Hematopoietic multipotent progenitor cell treated with erythropoietin and hydrocortisone succinate and interleukin-3 and kit ligand, for 8 days (in vitro differentiated cells): Measurements from ENCODE around the gene CNN1.
"Not testable (repeated sequence)": the region's sequence is repeated elsewhere in the genome, so short reads cannot be mapped to it uniquely, and the experiment has no call there.

Experiments
- DNase-seq: peaks from one replicate; pipeline ENCODE4 v3.0.0-alpha.2; 2015

CNN1 gene

GRCh38 chr19:11566164-11566563 is 27.5 kb downstream of the CNN1 start:
- peak; percentile 39 for DNase-seq

- DNase-seq: no peak
Measured at GRCh38 chr19:11570039-11570462, 31.4 kb downstream of the CNN1 start.

- DNase-seq: not testable (repeated sequence)
Measured at GRCh38 chr19:11573354-11573753, 34.7 kb downstream of the CNN1 start.

GRCh38 chr19:11573763-11574162 is 35.1 kb downstream of the CNN1 start:
- not testable (repeated sequence) for DNase-seq

GRCh38 chr19:11574689-11575088 is 36.0 kb downstream of the CNN1 start:
- DNase-seq: no peak

- no peak for DNase-seq
Measured at GRCh38 chr19:11576227-11576626, 37.6 kb downstream of the CNN1 start.

- no peak for DNase-seq
Measured at GRCh38 chr19:11577451-11578257, 39.0 kb downstream of the CNN1 start, which contains the start of gene ACP5. ACP5 (minus strand) TSS chr19:11577645; CDS start chr19:11577317, 328 bp downstream.

GRCh38 chr19:11578258-11579142 is 39.8 kb downstream of the CNN1 start:
- DNase-seq: peak; percentile 50

GRCh38 chr19:11580116-11580515 is 41.5 kb downstream of the CNN1 start:
- no peak for DNase-seq

GRCh38 chr19:11581740-11582139 is 43.1 kb downstream of the CNN1 start:
- peak; percentile 49 for DNase-seq

- no peak for DNase-seq
Measured at GRCh38 chr19:11586331-11586730, 47.7 kb downstream of the CNN1 start.

- peak; percentile 81 for DNase-seq
Measured at GRCh38 chr19:11587302-11587974, 48.8 kb downstream of the CNN1 start.

- peak; percentile 20 for DNase-seq
Measured at GRCh38 chr19:11587975-11588631, 49.5 kb downstream of the CNN1 start.

GRCh38 chr19:11594084-11594483 is 55.4 kb downstream of the CNN1 start:
- no peak for DNase-seq

GRCh38 chr19:11596156-11596555 is 57.5 kb downstream of the CNN1 start:
- DNase-seq: no peak

GRCh38 chr19:11597202-11598102 is 58.8 kb downstream of the CNN1 start, which contains the start of gene ZNF627:
ZNF627 (plus strand) TSS chr19:11597483; CDS start chr19:11597628, 145 bp downstream.
- DNase-seq: peak; percentile 98

- DNase-seq: no peak
Measured at GRCh38 chr19:11598103-11598483, 59.4 kb downstream of the CNN1 start.

GRCh38 chr19:11598746-11599145 is 60.1 kb downstream of the CNN1 start:
- DNase-seq: no peak

- DNase-seq: not testable (repeated sequence)
Measured at GRCh38 chr19:11599704-11600103, 61.1 kb downstream of the CNN1 start.
